Measurements from ENCODE around the gene ELF4.
"Not testable (repeated sequence)": the region's sequence is repeated elsewhere in the genome, so short reads cannot be mapped to it uniquely, and the experiment has no call there.

Gene ELF4

DNA sequence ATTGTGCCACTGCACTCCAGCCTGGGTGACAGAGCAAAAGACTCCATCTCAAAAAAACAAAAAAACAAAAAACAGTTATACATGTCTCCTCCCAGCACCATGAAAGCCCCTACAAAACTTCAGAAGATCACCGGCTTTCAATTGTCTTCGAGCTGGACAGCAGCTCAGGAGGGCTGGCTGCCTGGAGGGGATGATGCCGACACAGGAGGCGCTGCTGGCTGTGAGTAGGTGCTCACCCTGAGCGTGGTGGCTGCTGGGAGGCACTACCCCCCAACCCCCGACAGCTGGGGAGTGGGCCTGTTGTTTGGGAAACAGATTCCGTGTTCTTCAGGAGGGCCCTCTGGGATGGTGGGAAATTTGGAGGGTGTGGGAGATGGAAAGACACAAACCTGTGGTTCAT lies 6.9 kb upstream of the ELF4 start:
- no peak overlapping the region for H2AFZ ChIP-seq
- no peaks in the 10 kb centered on the region for H3K36me3 ChIP-seq (ENCODE audit: control insufficient read depth, insufficient read depth, low read length)
- no peaks in the 10 kb centered on the region for H3K9me3 ChIP-seq (ENCODE audit: control insufficient read depth, low read length)
- H3K27ac ChIP-seq = no peak overlapping the region
- H3K4me3 ChIP-seq (ENCODE audit: low read depth, low read length) = no peak overlapping the region
- no peak overlapping the region for H3K4me2 ChIP-seq (ENCODE audit: low read length)
- no peaks in the 10 kb centered on the region for H3K79me2 ChIP-seq
- TF ChIP-seq, protein P1, sequence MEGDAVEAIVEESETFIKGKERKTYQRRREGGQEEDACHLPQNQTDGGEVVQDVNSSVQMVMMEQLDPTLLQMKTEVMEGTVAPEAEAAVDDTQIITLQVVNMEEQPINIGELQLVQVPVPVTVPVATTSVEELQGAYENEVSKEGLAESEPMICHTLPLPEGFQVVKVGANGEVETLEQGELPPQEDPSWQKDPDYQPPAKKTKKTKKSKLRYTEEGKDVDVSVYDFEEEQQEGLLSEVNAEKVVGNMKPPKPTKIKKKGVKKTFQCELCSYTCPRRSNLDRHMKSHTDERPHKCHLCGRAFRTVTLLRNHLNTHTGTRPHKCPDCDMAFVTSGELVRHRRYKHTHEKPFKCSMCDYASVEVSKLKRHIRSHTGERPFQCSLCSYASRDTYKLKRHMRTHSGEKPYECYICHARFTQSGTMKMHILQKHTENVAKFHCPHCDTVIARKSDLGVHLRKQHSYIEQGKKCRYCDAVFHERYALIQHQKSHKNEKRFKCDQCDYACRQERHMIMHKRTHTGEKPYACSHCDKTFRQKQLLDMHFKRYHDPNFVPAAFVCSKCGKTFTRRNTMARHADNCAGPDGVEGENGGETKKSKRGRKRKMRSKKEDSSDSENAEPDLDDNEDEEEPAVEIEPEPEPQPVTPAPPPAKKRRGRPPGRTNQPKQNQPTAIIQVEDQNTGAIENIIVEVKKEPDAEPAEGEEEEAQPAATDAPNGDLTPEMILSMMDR (IDR thresholded peaks at IDR 0.05) = no peak
- H3K9ac ChIP-seq = no peak overlapping the region
- no peaks in the 10 kb centered on the region for H3K4me1 ChIP-seq
- no peaks in the 10 kb centered on the region for H3K27me3 ChIP-seq (ENCODE audit: control insufficient read depth, insufficient read depth, low read length)

DNA sequence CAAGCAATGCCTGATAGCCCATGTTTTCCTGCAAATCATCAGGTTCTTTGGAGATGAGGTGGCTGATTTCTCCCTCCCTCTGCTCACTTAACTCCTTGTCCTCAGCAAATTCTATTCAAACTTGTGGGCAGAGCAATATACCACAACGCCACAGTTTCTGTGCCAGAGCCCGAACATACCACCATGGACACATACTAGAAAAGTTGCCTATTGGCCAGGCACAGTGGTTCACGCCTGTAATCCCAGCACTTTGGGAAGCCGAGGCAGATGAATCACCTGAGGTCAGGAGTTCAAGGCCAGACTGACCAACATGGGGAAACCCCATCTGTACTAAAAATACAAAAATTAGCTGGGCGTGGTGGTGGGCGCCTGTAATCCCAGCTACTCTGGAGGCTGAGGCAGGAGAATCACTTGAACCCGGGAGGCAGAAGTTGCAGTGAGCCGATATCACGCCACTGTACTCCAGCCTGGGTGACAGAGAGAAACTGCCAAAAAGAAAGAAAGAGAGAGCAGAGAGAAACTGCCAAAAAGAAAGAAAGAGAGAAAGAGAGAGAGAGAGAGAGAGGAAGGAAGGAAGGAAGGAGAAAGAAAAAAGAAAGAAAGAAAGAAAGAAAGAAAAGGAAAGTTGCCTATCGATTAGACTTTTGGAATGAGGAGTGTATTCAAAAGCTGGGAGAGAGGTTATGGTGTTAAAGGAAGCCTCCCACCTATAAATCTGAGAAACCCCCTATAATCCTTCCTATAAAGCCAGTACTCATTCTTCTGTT lies 5.0 kb upstream of the ELF4 start:
- not testable (repeated sequence) for H3K27me3 ChIP-seq (ENCODE audit: control insufficient read depth, insufficient read depth, low read length); H3K4me3 ChIP-seq (ENCODE audit: low read depth, low read length); H3K27ac ChIP-seq; H3K4me2 ChIP-seq (ENCODE audit: low read length); H3K9me3 ChIP-seq (ENCODE audit: control insufficient read depth, low read length); H3K9ac ChIP-seq; H3K4me1 ChIP-seq; H3K36me3 ChIP-seq (ENCODE audit: control insufficient read depth, insufficient read depth, low read length); H3K79me2 ChIP-seq; H2AFZ ChIP-seq

DNA sequence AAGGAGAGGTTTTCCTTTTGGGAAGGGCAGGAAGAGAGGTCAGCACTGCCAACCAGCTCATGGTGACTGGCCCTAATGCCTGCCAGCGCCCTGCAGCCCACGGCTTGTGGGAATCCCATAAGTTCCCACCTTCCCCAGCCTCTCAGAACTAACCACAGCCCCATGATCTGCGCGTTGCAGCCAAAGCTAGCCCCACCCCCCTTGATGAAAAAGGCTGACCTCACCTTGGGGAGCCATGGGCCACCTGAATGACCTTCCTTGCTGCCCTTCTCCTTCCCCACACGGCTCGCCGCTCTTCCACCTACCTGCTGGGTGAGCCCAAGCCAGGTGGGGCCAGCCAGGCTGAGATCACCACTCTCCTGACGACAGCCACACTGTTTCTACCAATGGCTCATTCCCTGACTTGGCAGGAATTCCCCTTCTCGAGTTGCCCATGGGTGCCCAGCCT lies 3.9 kb upstream of the ELF4 start:
- no peaks in the 10 kb centered on the region for H3K9me3 ChIP-seq (ENCODE audit: control insufficient read depth, low read length)
- H3K4me2 ChIP-seq (ENCODE audit: low read length) = no peak overlapping the region
- no peak overlapping the region for H3K27ac ChIP-seq
- no peaks in the 10 kb centered on the region for H3K36me3 ChIP-seq (ENCODE audit: control insufficient read depth, insufficient read depth, low read length)
- H2AFZ ChIP-seq = no peak overlapping the region
- no peaks in the 10 kb centered on the region for H3K79me2 ChIP-seq
- no peak overlapping the region for H3K4me3 ChIP-seq (ENCODE audit: low read depth, low read length)
- H3K27me3 ChIP-seq (ENCODE audit: control insufficient read depth, insufficient read depth, low read length) = no peaks in the 10 kb centered on the region
- TF ChIP-seq, protein P1 (IDR thresholded peaks at IDR 0.05) = no peak
- no peaks in the 10 kb centered on the region for H3K4me1 ChIP-seq
- H3K9ac ChIP-seq = no peak overlapping the region

DNA sequence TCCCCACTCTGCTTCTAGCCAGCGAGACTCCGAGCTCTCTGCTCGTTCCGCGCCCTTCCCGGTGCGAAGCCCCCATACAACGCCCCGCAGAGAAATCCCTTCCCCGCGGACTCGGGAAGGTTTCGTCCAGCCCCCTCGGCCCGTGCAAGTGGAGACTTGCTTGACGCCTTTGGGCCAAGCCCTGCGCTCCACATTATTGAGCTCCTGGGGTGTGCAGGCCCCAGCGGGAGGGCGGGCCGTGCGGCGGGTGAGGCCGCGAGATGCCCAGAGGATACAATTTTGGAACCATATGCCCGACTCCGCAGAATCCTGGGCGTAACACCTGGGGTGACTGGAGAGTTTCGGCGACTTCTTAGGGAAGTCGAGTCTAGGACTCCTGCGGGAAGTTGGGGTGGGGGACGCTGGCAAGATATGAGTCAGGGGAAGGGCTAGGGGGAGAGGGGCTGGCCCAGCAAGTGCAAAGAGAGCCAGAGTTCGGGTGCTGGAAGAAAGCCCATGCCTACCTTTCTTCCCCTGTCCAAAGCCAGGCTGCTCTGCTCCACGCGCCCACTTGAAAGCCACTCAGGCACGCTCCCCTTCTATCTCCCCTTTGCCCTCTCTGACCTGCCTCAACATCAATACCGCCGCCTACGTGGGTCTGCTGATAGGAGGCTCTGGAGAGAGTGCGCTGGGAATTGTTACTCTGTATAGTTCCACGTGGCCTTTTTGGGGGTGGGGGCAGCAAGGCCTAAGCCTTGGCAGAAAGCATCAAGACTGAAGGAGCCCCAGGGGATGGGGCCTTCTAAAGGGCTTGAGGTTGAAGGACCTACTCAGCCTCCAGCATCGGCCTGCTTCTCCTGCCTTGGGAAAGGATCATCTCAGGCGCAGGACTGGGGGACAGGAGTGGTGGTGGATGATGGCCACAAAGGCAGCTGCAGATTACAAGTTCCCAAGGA lies 1.2 kb upstream of the ELF4 start:
- Histone ChIP-seq H3K27ac (no peak overlapping the region), H3K27me3 (ENCODE audit: control insufficient read depth, insufficient read depth, low read length) (no peaks in the 10 kb centered on the region), H3K4me3 (ENCODE audit: low read depth, low read length) (no peak overlapping the region), H3K4me1 (no peaks in the 10 kb centered on the region), H3K36me3 (ENCODE audit: control insufficient read depth, insufficient read depth, low read length) (no peaks in the 10 kb centered on the region), H3K9ac (no peak overlapping the region), H3K4me2 (ENCODE audit: low read length) (no peak overlapping the region), H3K79me2 (no peaks in the 10 kb centered on the region), H2AFZ (no peak overlapping the region), H3K9me3 (ENCODE audit: control insufficient read depth, low read length) (no peaks in the 10 kb centered on the region)
- TF ChIP-seq, protein P1 (IDR thresholded peaks at IDR 0.05) = no peak

All from parathyroid adenoma (tissue), 2 donors.